ENCODE results near the gene SSC5D. TPM values are rescaled to one million over a fixed set of nuclear protein-coding genes. Genes with fewer than 3 reads are reported as not detected.

The SSC5D gene
- polyA plus RNA-seq, 1 donor (not counting 4 experiments of a cell fraction or from before 2014, with no cell fraction given) = not detected

DNA sequence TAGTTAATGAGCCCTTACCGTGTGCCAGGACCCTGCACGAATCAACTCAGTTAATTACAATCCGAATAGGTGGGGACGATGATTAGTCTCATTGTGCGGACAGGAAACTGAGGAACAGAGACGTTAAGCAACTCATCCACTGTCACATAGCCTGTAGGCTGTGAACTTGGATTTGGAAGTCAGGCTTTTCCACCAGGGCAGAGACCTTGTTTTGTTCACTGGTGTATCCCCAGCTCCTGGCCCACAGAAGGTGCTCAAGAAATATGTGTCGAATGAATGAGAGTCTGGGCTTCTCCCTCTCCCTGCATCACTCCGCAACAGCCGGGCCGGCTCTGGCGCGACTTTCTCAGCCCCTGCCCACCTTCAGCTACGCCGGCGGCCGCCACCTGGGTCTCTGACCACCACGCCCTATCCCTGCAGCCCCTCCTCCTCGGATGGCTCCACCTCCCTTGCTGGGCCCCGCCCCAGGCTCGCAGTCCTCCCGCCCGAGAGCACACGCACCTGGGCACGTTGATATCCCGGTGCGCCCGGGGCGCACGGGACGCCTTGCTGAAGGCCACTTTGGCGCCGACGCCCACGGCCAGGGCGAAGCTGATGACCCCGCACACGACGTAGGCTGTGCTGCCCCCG, 46.4 kb upstream of the SSC5D start:
- H3K4me3 ChIP-seq (ENCODE audit: control insufficient read depth in 2 of 3, extremely low read depth in 1 of 3, insufficient read depth in 2 of 3, low read depth in 1 of 3, low read length in 3 of 3) = no peak overlapping the region
- peaks cover 58% of the 10 kb centered on the region for H3K27me3 ChIP-seq (ENCODE audit: control insufficient read depth, extremely low read depth, insufficient read depth, low read length)
- no peaks in the 10 kb centered on the region for H3K9me1 ChIP-seq (ENCODE audit: control insufficient read depth, extremely low read depth, insufficient read depth, low read length)
- H3K9me3 ChIP-seq (ENCODE audit: control insufficient read depth, low read depth, low read length) = no peaks in the 10 kb centered on the region
- peaks cover 8% of the 10 kb centered on the region for H4K20me1 ChIP-seq (ENCODE audit: control insufficient read depth, extremely low read depth, insufficient read depth, low read length)
- FAIRE-seq (no peak), DNase-seq (ENCODE audit: low read depth, low spot score) (no peak)
- dilution Hi-C loops (cut with MboI; ENCODE audit: extremely low pct_ligation_motif_present, low sequenced_read_pairs) = no loop called here
- no peak overlapping the region for H3K9ac ChIP-seq (ENCODE audit: control insufficient read depth, extremely low read depth, insufficient read depth, low read length)
- H2AFZ ChIP-seq (ENCODE audit: control insufficient read depth, low read length) = no peak overlapping the region
- no peak overlapping the region for H3K27ac ChIP-seq (ENCODE audit: control insufficient read depth, insufficient read depth, low read length)
- H3K4me2 ChIP-seq (ENCODE audit: control insufficient read depth, extremely low read depth, insufficient read depth, low read depth, low read length) = peak overlapping the region; percentile 22
- H3K4me1 ChIP-seq (ENCODE audit: control insufficient read depth, extremely low read depth, insufficient read depth, low read length) = peaks cover 12% of the 10 kb centered on the region
- no peaks in the 10 kb centered on the region for H3K79me2 ChIP-seq (ENCODE audit: control insufficient read depth, insufficient read depth, low read length)
- H3K36me3 ChIP-seq (ENCODE audit: control insufficient read depth in 2 of 2, extremely low read depth in 1 of 2, insufficient read depth in 2 of 2, low read length in 2 of 2) = no peaks in the 10 kb centered on the region
- peak; percentile 95 for TF ChIP-seq EZH2 (IDR thresholded peaks at IDR 0.05; ENCODE audit: low read length)
- TF ChIP-seq, protein P1, sequence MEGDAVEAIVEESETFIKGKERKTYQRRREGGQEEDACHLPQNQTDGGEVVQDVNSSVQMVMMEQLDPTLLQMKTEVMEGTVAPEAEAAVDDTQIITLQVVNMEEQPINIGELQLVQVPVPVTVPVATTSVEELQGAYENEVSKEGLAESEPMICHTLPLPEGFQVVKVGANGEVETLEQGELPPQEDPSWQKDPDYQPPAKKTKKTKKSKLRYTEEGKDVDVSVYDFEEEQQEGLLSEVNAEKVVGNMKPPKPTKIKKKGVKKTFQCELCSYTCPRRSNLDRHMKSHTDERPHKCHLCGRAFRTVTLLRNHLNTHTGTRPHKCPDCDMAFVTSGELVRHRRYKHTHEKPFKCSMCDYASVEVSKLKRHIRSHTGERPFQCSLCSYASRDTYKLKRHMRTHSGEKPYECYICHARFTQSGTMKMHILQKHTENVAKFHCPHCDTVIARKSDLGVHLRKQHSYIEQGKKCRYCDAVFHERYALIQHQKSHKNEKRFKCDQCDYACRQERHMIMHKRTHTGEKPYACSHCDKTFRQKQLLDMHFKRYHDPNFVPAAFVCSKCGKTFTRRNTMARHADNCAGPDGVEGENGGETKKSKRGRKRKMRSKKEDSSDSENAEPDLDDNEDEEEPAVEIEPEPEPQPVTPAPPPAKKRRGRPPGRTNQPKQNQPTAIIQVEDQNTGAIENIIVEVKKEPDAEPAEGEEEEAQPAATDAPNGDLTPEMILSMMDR (optimal IDR thresholded peaks at IDR 0.05 in 1 of 3, IDR thresholded peaks at IDR 0.05 in 1 of 3, conservative IDR thresholded peaks at IDR 0.05 in 1 of 3; ENCODE audit: extremely low read depth in 1 of 3, insufficient read depth in 2 of 3, low read length in 3 of 3) = no peak

DNA sequence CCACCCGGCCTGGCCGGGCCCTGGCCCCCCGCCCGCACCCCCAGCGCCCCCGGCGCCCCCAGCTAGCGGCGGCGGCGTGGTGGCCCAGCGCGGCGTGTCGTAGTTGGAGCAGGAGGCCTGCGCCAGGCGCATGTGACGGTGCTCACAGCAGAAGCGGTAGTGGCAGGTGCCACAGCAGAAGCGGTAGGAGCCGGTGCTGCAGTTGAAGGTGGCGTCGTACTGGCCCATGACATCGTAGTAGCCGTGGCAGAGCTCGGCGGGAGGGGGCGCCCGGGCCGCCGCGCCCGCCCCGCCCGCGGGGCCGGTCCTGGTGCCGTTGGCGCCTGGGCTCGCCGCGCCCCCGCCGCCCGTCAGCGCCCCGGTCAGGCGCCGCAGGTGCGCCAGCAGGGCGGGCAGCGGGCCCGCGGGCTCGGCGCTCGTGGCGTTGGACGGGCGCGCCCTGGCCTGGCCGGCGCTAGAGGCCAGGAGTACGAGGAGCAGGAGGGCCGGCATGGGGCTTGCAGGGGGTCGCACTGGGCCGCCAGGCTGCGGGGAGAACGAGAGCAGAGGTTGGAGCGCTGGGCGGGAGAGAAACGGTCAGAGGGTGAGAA, 45.8 kb upstream of the SSC5D start:
- no peaks in the 10 kb centered on the region for H3K9me1 ChIP-seq (ENCODE audit: control insufficient read depth, extremely low read depth, insufficient read depth, low read length)
- TF ChIP-seq, protein P1 (optimal IDR thresholded peaks at IDR 0.05 in 1 of 3, IDR thresholded peaks at IDR 0.05 in 1 of 3, conservative IDR thresholded peaks at IDR 0.05 in 1 of 3; ENCODE audit: extremely low read depth in 1 of 3, insufficient read depth in 2 of 3, low read length in 3 of 3) = no peak
- no peak for TF ChIP-seq EZH2 (IDR thresholded peaks at IDR 0.05; ENCODE audit: low read length)
- H3K4me3 ChIP-seq (ENCODE audit: control insufficient read depth in 2 of 3, extremely low read depth in 1 of 3, insufficient read depth in 2 of 3, low read depth in 1 of 3, low read length in 3 of 3) = no peak overlapping the region
- H3K9ac ChIP-seq (ENCODE audit: control insufficient read depth, extremely low read depth, insufficient read depth, low read length) = no peak overlapping the region
- DNase-seq (ENCODE audit: low read depth, low spot score) (no peak), FAIRE-seq (no peak)
- no peaks in the 10 kb centered on the region for H3K9me3 ChIP-seq (ENCODE audit: control insufficient read depth, low read depth, low read length)
- H3K36me3 ChIP-seq (ENCODE audit: control insufficient read depth in 2 of 2, extremely low read depth in 1 of 2, insufficient read depth in 2 of 2, low read length in 2 of 2) = no peaks in the 10 kb centered on the region
- dilution Hi-C loops (cut with MboI; ENCODE audit: extremely low pct_ligation_motif_present, low sequenced_read_pairs) = no loop called here
- peaks cover 7% of the 10 kb centered on the region for H4K20me1 ChIP-seq (ENCODE audit: control insufficient read depth, extremely low read depth, insufficient read depth, low read length)
- H3K4me1 ChIP-seq (ENCODE audit: control insufficient read depth, extremely low read depth, insufficient read depth, low read length) = peaks cover 19% of the 10 kb centered on the region
- H2AFZ ChIP-seq (ENCODE audit: control insufficient read depth, low read length) = no peak overlapping the region
- no peak overlapping the region for H3K27ac ChIP-seq (ENCODE audit: control insufficient read depth, insufficient read depth, low read length)
- H3K4me2 ChIP-seq (ENCODE audit: control insufficient read depth, extremely low read depth, insufficient read depth, low read depth, low read length) = no peak overlapping the region
- H3K79me2 ChIP-seq (ENCODE audit: control insufficient read depth, insufficient read depth, low read length) = no peaks in the 10 kb centered on the region
- peaks cover 58% of the 10 kb centered on the region for H3K27me3 ChIP-seq (ENCODE audit: control insufficient read depth, extremely low read depth, insufficient read depth, low read length)

All from keratinocyte (primary cell).